Urinary bladder (tissue), 4 donors: Measurements from ENCODE around the gene TOR2A. TPM values are rescaled to one million over a fixed set of nuclear protein-coding genes. Genes with fewer than 3 reads are reported as not detected.
"Not testable (repeated sequence)": the region's sequence is repeated elsewhere in the genome, so short reads cannot be mapped to it uniquely, and the experiment has no call there.

Source experiments
- DNase-seq: peaks from one replicate; pipeline ENCODE4 v3.0.0-alpha.2; 2015; ENCODE audit errors: extremely low spot score
- H3K27ac ChIP-seq: one replicate; pipeline ENCODE4 v1.5.1; 2013; ENCODE audit warnings: low read depth, mild to moderate bottlenecking, moderate library complexity
- H3K36me3 ChIP-seq: one replicate; pipeline ENCODE4 v1.6.1; 2013; ENCODE audit warnings: mild to moderate bottlenecking, moderate library complexity; ENCODE audit not compliant: insufficient read depth
- H3K4me1 ChIP-seq: one replicate; pipeline ENCODE4 v1.6.1; 2013; ENCODE audit warnings: mild to moderate bottlenecking, moderate library complexity; ENCODE audit not compliant: insufficient read depth
- H3K4me3 ChIP-seq: one replicate; pipeline ENCODE4 v1.5.1; 2013; ENCODE audit warnings: low read depth, low read length
- WGBS: extraction: QIAGEN DNeasy Blood & Tissue Kit; methylation state at CpG from one replicate; pipeline ENCODE4 v1.1.7; 2013; 5-methylcytosine and 5-hydroxymethylcytosine counted together
- polyA plus RNA-seq: library from polyadenylated mRNA; stranded (reverse); fragments of 200-250 nt; gene quantifications from one replicate; pipeline ENCODE4 v1.2.3, GENCODE V29; 2013
- total RNA-seq: library from RNA; depleted of rRNA; stranded (reverse); fragments of >200 nt; gene quantifications from one replicate; pipeline ENCODE4 v1.2.3, GENCODE V29; 2014
- donor health status: healthy with polysubstance abuse.
- donor health status: healthy.

Gene TOR2A
- total RNA-seq (3.8 TPM), polyA plus RNA-seq (16.5 TPM)

- H3K4me1 ChIP-seq: no peaks in the 10 kb centered on the region
- peak within 1 kb of the TSS; percentile 91 for H3K27ac ChIP-seq
- no peaks in the 10 kb centered on the region for H3K36me3 ChIP-seq
- peak within 1 kb of the TSS; percentile 55 for H3K4me3 ChIP-seq
- peak; percentile 94 for DNase-seq
- under 1% methylated on average over 76 of the region's 76 CpGs for WGBS
Measured at GRCh38 chr9:127734747-127735529, at the start of gene TOR2A. Gene TOR2A, minus strand, starts transcription at chr9:127735294. Its CDS starts 24 bp downstream, at chr9:127735270.

GRCh38 chr9:127783111-127784008 lies 48.3 kb upstream of the TOR2A start:
- no peaks in the 10 kb centered on the region for H3K36me3 ChIP-seq
- no peak overlapping the region for H3K27ac ChIP-seq
- no peak overlapping the region for H3K4me3 ChIP-seq
- DNase-seq: no peak
- 64% methylated on average over 20 of the region's 20 CpGs for WGBS
- no peaks in the 10 kb centered on the region for H3K4me1 ChIP-seq

GRCh38 chr9:127781806-127782205 lies 46.7 kb upstream of the TOR2A start:
- Histone ChIP-seq H3K4me1 (no peaks in the 10 kb centered on the region), H3K36me3 (no peaks in the 10 kb centered on the region), H3K27ac (no peak overlapping the region), H3K4me3 (no peak overlapping the region)
- DNase-seq: no peak
- 88% methylated on average over 4 of the region's 4 CpGs for WGBS

DNA sequence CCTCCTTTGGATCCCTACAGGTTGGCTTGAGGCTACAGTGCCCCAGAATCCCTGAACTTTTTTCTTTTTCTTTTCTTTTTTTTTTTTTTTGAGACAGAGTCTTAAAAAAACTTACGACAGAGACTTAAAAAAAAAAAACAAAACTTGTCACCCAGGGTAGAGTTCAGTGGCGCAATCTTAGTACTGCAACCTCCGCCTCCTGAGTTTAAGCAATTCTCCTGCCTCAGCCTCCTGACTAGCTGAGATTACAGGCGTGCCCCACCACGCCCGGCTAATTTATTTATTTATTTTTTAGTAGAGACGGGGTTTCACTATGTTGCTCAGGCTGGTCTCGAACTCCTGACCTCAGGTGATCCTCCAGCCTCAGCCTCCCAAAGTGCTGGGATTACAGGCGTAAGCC lies 45.8 kb upstream of the TOR2A start:
- 89% methylated on average over 9 of the region's 9 CpGs for WGBS
- not testable (repeated sequence) for H3K36me3 ChIP-seq, H3K27ac ChIP-seq, DNase-seq, H3K4me1 ChIP-seq, H3K4me3 ChIP-seq

- no peak overlapping the region for H3K27ac ChIP-seq
- H3K4me1 ChIP-seq: no peaks in the 10 kb centered on the region
- no peak overlapping the region for H3K4me3 ChIP-seq
- WGBS: 72% methylated on average over 20 of the region's 20 CpGs
- no peak for DNase-seq
- H3K36me3 ChIP-seq: no peaks in the 10 kb centered on the region
Measured at GRCh38 chr9:127780126-127780885, 45.2 kb upstream of the TOR2A start.

GRCh38 chr9:127779136-127779981 lies 44.3 kb upstream of the TOR2A start:
- no peaks in the 10 kb centered on the region for H3K36me3 ChIP-seq
- no peak overlapping the region for H3K27ac ChIP-seq
- WGBS: 67% methylated on average over 17 of the region's 17 CpGs
- H3K4me1 ChIP-seq: no peaks in the 10 kb centered on the region
- no peak for DNase-seq
- H3K4me3 ChIP-seq: no peak overlapping the region

- no peak for DNase-seq
- Histone ChIP-seq H3K4me1 (no peaks in the 10 kb centered on the region), H3K27ac (no peak within 1 kb of the TSS), H3K4me3 (peak within 1 kb of the TSS; percentile 14), H3K36me3 (no peaks in the 10 kb centered on the region)
- 49% methylated on average over 13 of the region's 13 CpGs for WGBS
Measured at GRCh38 chr9:127778280-127779135, 43.4 kb upstream of the TOR2A start, which contains the start of gene SH2D3C. Gene SH2D3C, minus strand, starts transcription at chr9:127778666. Its CDS starts 39 bp downstream, at chr9:127778627.

GRCh38 chr9:127777368-127777980 lies 42.4 kb upstream of the TOR2A start:
- Histone ChIP-seq H3K4me3 (peak overlapping the region; percentile 14), H3K36me3 (no peaks in the 10 kb centered on the region), H3K4me1 (no peaks in the 10 kb centered on the region), H3K27ac (no peak overlapping the region)
- WGBS: 80% methylated on average over 18 of the region's 18 CpGs
- DNase-seq: no peak

DNA sequence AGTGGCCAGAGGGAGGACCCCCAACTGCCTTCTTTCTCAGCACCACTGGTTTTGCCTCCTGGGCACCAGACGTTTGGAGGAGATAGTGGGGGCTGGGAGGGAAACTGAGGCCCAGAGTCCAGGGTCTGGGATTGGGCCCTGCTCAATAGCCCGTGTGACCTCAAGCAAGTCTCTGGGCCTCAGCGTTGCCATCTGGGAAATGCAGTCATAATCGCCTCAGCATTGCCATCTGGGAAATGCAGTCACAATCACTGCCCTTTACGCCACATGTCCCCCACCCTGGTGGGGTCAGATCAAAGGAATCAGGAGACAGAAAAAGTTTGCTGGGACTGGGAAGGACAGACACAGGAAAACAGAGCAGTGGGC lies 41.8 kb upstream of the TOR2A start:
- no peak for DNase-seq
- H3K36me3 ChIP-seq: no peaks in the 10 kb centered on the region
- H3K4me1 ChIP-seq: no peaks in the 10 kb centered on the region
- no peak overlapping the region for H3K27ac ChIP-seq
- 71% methylated on average over 5 of the region's 5 CpGs for WGBS
- peak overlapping the region; percentile 13 for H3K4me3 ChIP-seq

- 63% methylated on average over 15 of the region's 15 CpGs for WGBS
- Histone ChIP-seq H3K4me3 (peak overlapping the region; percentile 13), H3K4me1 (no peaks in the 10 kb centered on the region), H3K36me3 (no peaks in the 10 kb centered on the region), H3K27ac (no peak overlapping the region)
- no peak for DNase-seq
Measured at GRCh38 chr9:127776195-127776923, 41.3 kb upstream of the TOR2A start.

GRCh38 chr9:127773981-127774380 lies 38.9 kb upstream of the TOR2A start:
- H3K36me3 ChIP-seq: no peaks in the 10 kb centered on the region
- H3K27ac ChIP-seq: no peak overlapping the region
- H3K4me3 ChIP-seq: no peak overlapping the region
- no peak for DNase-seq
- no peaks in the 10 kb centered on the region for H3K4me1 ChIP-seq
- 87% methylated on average over 10 of the region's 10 CpGs for WGBS
